Pancreas (tissue), 10 donors: ENCODE measurements around the gene ANO4. TPM values are rescaled to one million over a fixed set of nuclear protein-coding genes. Genes with fewer than 3 reads are reported as not detected.

Experiments used
- ATAC-seq, 4 donors: fragments of 200-7000 bp; cut with Tn5 transposase; one replicate each; pipeline versions ENCODE4 v1.8.0 to v1.9.1; 2020; ENCODE audit warnings: mild to moderate bottlenecking in 4 of 4, moderate library complexity in 4 of 4
- DNase-seq, 6 donors: peaks; one replicate each; pipeline ENCODE4 v3.0.0-alpha.2; 2020
- FAIRE-seq: peaks from 2 replicates; lab custom pipeline; 2012; peaks lifted over from hg19 to GRCh38; lab: Jason Lieb, UNC
- H3K27ac ChIP-seq, 4 donors: fragments of 200-600 bp; sonication (generic); 1 replicate in 3 of 4; 2 replicates in 1 of 4; pipeline versions ENCODE4 v1.5.0 to v1.8.0; 2020
- H3K27me3 ChIP-seq, 4 donors: fragments of 200-600 bp; one replicate each; pipeline ENCODE4 v1.8.0; 2021
- H3K36me3 ChIP-seq, 3 donors: fragments of 200-600 bp; sonication (generic) in 1 of 3; one replicate each; pipeline versions ENCODE4 v1.5.0 to v1.8.0; 2020 to 2021
- H3K4me1 ChIP-seq, 3 donors: fragments of 200-600 bp; one replicate each; pipeline ENCODE4 v1.8.0; 2021
- H3K4me3 ChIP-seq, 4 donors: fragments of 200-600 bp; sonication (generic) in 2 of 4; one replicate each; pipeline versions ENCODE4 v1.5.0 to v1.8.0; 2020 to 2021
- H3K9me3 ChIP-seq, 4 donors: fragments of 200-600 bp; one replicate each; pipeline ENCODE4 v1.8.0; 2021
- WGBS, 2 donors: extraction: QIAGEN DNeasy Blood & Tissue Kit; methylation state at CpG; one replicate each; pipeline ENCODE4 v1.1.7; 2013; 5-methylcytosine and 5-hydroxymethylcytosine counted together
- intact Hi-C, 3 donors: fragments of 100-400 bp; cut with DNase I; formaldehyde crosslinking; loops; one replicate each; pipeline versions ENCODE4 v1.11.1 to v1.14.2; 2022
- polyA plus RNA-seq, 2 donors: library from polyadenylated mRNA; stranded (reverse); fragments of 200-250 nt; gene quantifications; one replicate each; pipeline ENCODE4 v1.2.3, GENCODE V29; 2013
- total RNA-seq, 6 donors: library from RNA; stranded (reverse); fragmentation: NEBNext Ultra II Directional in 4 of 6; extraction: Animal tissue kit (Norgen Biotek cat#: 25700) in 4 of 6; gene quantifications; one replicate each; pipeline versions ENCODE4 v1.2.1 to v1.2.4, GENCODE V29; 2021 to 2023
- TF ChIP-seq, protein P1 (sequence below), 4 donors: fragments of 200-600 bp; sonication (generic) in 3 of 4; IDR thresholded peaks; one replicate each; pipeline versions ENCODE4 v1.5.0 to v1.8.0; 2021; ENCODE audit warnings: antibody characterized with exemption in 4 of 4
- donor health status: healthy with polysubstance abuse.
- donor health status: DM: no; HTN: no; CAD: no; lungs with moderate emphysema.
- donor health status: DM: no; HTN: no; CAD: no.
- donor health status: control.
- donor health status: control.
- donor health status: Bipolar disorder and iron deficiency.
- donor health status: DM: yes; HTN: yes; CAD: no.
- donor health status: DM: no; HTN: no; CAD: no.
- donor health status: DM: no; HTN: no; CAD: no.
- donor health status: DM: yes; HTN: yes; CAD: no.

ANO4 gene
- total and polyA plus RNA-seq, 8 donors, result 0.14 to 2.1 (median 0.28) TPM; not detected in 1

DNA sequence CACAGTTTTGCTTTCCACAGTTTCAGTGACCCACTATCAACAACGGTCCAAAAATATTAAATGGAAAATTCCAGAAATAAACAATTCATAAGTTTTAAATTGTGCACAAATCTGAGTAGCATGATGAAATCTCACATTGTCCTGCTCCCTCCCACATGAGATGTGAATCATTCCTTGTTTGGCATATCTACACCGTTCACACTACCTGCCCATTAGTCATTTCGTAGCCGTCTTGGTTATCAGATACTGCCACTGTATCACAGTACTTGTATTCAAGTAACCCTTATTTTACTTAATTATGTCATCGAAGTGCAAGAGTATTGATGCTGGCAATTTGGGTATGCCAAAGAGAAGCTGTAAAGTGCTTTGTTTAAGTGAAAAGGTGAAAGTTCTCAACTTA is 270.1 kb downstream of the ANO4 start:
- Histone ChIP-seq H3K9me3 (no peaks in the 10 kb centered on the region), H3K27me3 (no peaks in the 10 kb centered on the region), H3K27ac (no peak overlapping the region), H3K4me1 (no peaks in the 10 kb centered on the region), H3K4me3 (no peak overlapping the region), H3K36me3 (no peaks in the 10 kb centered on the region)
- ATAC-seq, result peak in 1 of 4 donors; percentile 22
- 50 to 53% methylated on average over 5 of the region's 5 CpGs for WGBS, 2 donors
- TF ChIP-seq, protein P1, sequence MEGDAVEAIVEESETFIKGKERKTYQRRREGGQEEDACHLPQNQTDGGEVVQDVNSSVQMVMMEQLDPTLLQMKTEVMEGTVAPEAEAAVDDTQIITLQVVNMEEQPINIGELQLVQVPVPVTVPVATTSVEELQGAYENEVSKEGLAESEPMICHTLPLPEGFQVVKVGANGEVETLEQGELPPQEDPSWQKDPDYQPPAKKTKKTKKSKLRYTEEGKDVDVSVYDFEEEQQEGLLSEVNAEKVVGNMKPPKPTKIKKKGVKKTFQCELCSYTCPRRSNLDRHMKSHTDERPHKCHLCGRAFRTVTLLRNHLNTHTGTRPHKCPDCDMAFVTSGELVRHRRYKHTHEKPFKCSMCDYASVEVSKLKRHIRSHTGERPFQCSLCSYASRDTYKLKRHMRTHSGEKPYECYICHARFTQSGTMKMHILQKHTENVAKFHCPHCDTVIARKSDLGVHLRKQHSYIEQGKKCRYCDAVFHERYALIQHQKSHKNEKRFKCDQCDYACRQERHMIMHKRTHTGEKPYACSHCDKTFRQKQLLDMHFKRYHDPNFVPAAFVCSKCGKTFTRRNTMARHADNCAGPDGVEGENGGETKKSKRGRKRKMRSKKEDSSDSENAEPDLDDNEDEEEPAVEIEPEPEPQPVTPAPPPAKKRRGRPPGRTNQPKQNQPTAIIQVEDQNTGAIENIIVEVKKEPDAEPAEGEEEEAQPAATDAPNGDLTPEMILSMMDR (IDR thresholded peaks at IDR 0.05), result no peak
- intact Hi-C loops, result no loop called here
- no peak for DNase-seq
- no peak for FAIRE-seq

DNA sequence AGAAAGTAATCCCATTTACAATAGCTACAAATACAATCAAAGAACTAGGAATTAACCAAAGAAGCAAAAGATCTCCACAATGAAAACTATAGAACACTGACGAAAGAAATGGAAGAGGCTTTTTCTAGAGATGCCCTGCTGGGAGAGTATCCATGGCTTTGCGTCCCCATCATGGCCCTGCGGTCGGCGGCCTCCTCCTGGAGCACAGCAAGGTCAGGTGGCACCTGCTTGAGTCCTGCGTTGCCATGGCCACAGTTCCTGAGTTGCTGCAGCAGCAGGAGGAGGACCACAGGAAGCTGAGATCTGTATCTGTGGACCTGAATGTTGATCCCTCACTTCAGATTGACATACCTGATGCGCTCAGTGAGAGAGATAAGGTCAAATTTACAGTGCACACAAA is 271.9 kb downstream of the ANO4 start:
- FAIRE-seq, result no peak
- Histone ChIP-seq H3K9me3 (no peaks in the 10 kb centered on the region), H3K36me3 (no peaks in the 10 kb centered on the region), H3K27ac (no peak overlapping the region), H3K4me3 (no peak overlapping the region), H3K4me1 (no peaks in the 10 kb centered on the region), H3K27me3 (no peaks in the 10 kb centered on the region)
- TF ChIP-seq, protein P1 (IDR thresholded peaks at IDR 0.05), result no peak
- intact Hi-C loops, result no loop called here
- no peak for DNase-seq
- no peak for ATAC-seq
- 81 to 93% methylated on average over 7 of the region's 7 CpGs for WGBS, 2 donors

DNA sequence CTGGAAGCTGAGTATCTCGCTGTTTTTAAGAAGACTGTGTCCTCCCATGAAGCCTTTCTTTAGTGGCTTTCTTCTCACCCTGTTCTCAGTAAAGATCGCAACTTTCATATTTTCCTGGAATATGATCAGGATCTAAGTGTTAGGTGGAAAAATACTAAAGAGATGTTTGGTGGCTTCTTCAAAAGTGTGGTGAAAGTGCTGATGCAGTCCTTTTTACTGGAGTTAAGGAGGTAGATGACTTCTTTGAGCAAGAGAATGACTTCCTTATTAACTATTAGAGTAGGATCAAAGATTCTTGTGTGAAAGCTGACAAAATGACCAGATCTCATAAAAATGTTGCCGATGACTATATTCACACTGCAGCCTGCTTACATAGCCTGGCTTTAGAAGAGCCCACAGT is 273.8 kb downstream of the ANO4 start:
- TF ChIP-seq, protein P1 (IDR thresholded peaks at IDR 0.05), result no peak
- intact Hi-C loops, result no loop called here
- H3K4me1 ChIP-seq, result no peaks in the 10 kb centered on the region
- no peak overlapping the region for H3K27ac ChIP-seq
- DNase-seq (no peak), FAIRE-seq (no peak), ATAC-seq (no peak)
- H3K9me3 ChIP-seq, result no peaks in the 10 kb centered on the region
- no peak overlapping the region for H3K4me3 ChIP-seq
- no peaks in the 10 kb centered on the region for H3K36me3 ChIP-seq
- no peaks in the 10 kb centered on the region for H3K27me3 ChIP-seq
- WGBS, 2 donors, result 85 to 89% methylated on average over 3 of the region's 3 CpGs

DNA sequence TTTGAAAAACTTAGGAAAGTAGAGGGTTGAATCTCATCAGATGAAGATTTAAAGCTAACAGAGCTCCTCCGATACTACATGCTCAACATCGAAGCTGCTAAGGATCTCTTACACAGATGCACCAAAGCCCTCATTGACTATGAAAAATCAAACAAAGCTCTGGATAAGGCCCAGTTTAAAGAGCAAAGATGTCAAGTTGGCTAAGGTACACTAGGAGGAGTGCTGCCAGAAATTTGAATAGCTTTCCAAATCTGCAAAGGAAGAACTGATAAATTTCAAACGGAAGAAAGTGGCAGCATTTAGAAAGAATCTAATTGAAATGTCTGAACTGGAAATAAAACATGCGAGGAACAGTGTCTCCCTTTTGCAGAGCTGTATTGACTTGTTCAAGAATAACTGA is 274.3 kb downstream of the ANO4 start:
- no peak for FAIRE-seq
- DNase-seq, result no peak
- Histone ChIP-seq H3K36me3 (no peaks in the 10 kb centered on the region), H3K27me3 (no peaks in the 10 kb centered on the region), H3K27ac (no peak overlapping the region), H3K4me3 (no peak overlapping the region), H3K4me1 (no peaks in the 10 kb centered on the region), H3K9me3 (no peaks in the 10 kb centered on the region)
- TF ChIP-seq, protein P1 (IDR thresholded peaks at IDR 0.05), result no peak
- no peak for ATAC-seq
- intact Hi-C loops, result no loop called here
- WGBS, 2 donors, result 69 to 71% methylated on average over 4 of the region's 4 CpGs

DNA sequence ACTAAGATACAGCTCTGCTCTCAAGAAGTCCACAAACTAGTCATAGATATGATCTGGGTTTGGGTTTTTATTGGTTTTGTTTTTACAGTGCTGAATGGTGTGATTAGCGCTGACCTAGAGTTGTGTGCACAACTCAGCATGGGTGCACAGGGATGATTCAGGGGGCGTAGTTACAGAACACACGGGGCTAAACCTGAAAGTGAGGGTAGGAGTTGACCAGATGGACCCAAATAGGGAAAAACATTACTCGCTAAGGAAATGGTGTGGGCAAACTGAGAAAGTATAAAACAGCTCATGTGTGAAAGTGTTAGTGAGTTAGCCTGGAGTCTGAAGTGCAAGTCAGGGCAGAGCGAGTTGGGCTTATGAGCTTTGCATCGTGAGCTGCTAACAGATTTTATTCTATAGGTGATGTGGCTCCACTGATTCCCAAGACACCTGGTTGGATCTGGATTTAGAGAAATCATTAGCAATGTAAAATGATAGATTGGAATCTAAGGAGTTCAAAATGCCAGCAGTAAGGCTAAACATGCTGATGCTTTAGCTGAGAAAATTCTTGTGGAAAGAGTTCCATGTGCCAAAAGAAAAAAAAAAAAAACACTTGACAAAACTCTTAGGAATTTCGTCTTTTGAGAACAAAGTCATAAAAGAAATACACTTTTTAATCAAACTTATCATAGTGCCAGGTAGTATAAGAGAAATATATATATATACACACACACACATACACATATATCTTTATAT is 280.5 kb downstream of the ANO4 start:
- TF ChIP-seq, protein P1 (IDR thresholded peaks at IDR 0.05), result no peak
- ATAC-seq (no peak), FAIRE-seq (no peak), DNase-seq (no peak)
- WGBS, 2 donors, result 66 to 67% methylated on average over 7 of the region's 7 CpGs
- H3K4me1 ChIP-seq, result no peaks in the 10 kb centered on the region
- no peak overlapping the region for H3K27ac ChIP-seq
- no peaks in the 10 kb centered on the region for H3K27me3 ChIP-seq
- no peak overlapping the region for H3K4me3 ChIP-seq
- H3K36me3 ChIP-seq, result no peaks in the 10 kb centered on the region
- no peaks in the 10 kb centered on the region for H3K9me3 ChIP-seq
- intact Hi-C loops, result no loop called here
